ENCODE data around the gene LUZP1. TPM values are rescaled to one million over a fixed set of nuclear protein-coding genes. Genes with fewer than 3 reads are reported as not detected.

Gene LUZP1
- total RNA-seq, 1 experiment from 2014 or later: 22.4 TPM

DNA sequence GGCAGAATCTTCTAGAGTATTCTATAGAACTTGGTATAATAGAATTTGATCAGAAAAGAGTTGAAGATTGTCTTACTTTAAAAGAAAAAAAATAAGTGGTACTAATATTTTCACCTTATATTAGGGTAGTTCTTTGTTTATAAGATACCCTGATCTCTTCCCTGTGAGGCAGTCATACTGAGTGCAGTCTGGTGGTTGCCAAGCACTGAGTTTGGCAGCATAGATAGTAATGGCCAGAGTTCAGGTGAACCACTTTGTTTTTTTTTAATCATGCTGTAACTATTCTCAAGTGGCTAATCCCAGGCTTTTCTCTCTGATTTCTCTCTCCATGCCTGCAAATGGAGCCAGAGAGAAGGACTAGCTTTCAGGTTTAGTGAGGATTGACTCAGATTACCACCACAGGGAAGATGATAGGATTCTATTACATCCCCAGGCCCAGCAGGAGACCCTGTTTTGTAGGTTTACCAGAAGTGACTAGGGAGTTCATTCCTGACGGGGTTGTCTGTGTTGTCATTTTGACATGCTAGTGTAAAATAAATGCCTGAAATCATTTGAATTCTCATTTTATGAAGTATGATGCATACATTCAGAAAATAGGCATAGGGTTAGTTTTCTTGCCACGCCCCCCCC is 132.7 kb downstream of the LUZP1 start:
- CTCF ChIA-PET: no interaction called here
- H2AFZ ChIP-seq (ENCODE audit: low read depth, low read length, poor library complexity, severe bottlenecking): no peak overlapping the region
- POLR2A ChIA-PET: no interaction called here
- DNase-seq (ENCODE audit: low read depth, low spot score): no peak
- H3K4me1 ChIP-seq (ENCODE audit: control insufficient read depth in 1 of 2, insufficient read depth in 2 of 2, low read length in 2 of 2): no peaks in the 10 kb centered on the region
- ATAC-seq: no peak
- BruUV-seq (replicated peaks): no TSS peak
- intact Hi-C loops (cut with micrococcal nuclease): no loop called here
- peaks cover 100% of the 10 kb centered on the region for H3K79me2 ChIP-seq (ENCODE audit: insufficient read depth, low read length)
- RAD21 ChIA-PET (ENCODE audit: low non-redundant PET in 1 of 2, low total read pairs in 2 of 2, uncharacterized antibody in 2 of 2, unreplicated experiment in 2 of 2): no interaction called here
- no peaks in the 10 kb centered on the region for H3K27me3 ChIP-seq (ENCODE audit: insufficient read depth, low read length)
- no peak overlapping the region for H3K4me2 ChIP-seq (ENCODE audit: low read length)
- no peaks in the 10 kb centered on the region for H3K9me2 ChIP-seq (ENCODE audit: insufficient read depth)
- TF ChIP-seq ELF1 (IDR thresholded peaks at IDR 0.05; ENCODE audit: borderline replicate concordance, low read depth) (no peak), YY1 (IDR thresholded peaks at IDR 0.05; ENCODE audit: extremely low read depth, insufficient replicate concordance, low read depth, low read length) (no peak), RAD21 (IDR thresholded peaks at IDR 0.05; ENCODE audit: low read depth) (no peak), JUND (IDR thresholded peaks at IDR 0.05) (no peak), CBX3 (IDR thresholded peaks at IDR 0.05; ENCODE audit: low read depth) (no peak), EZH2 (IDR thresholded peaks at IDR 0.05) (no peak), CTCF (IDR thresholded peaks at IDR 0.05 in 2 of 3, conservative IDR thresholded peaks at IDR 0.05 in 1 of 3; ENCODE audit: borderline replicate concordance in 1 of 3, insufficient read depth in 1 of 3, low read depth in 2 of 3, low read length in 2 of 3) (no peak), FOSL1 (IDR thresholded peaks at IDR 0.05; ENCODE audit: low read depth) (no peak), POLR2A (IDR thresholded peaks at IDR 0.05; ENCODE audit: borderline replicate concordance, extremely low read depth, insufficient read depth, insufficient read length) (no peak), ZBTB33 (IDR thresholded peaks at IDR 0.05; ENCODE audit: extremely low read depth, insufficient replicate concordance, low read length) (no peak), ZFX (IDR thresholded peaks at IDR 0.05) (no peak), SIN3A (IDR thresholded peaks at IDR 0.05; ENCODE audit: low read depth) (no peak)
- H3K9ac ChIP-seq (ENCODE audit: low read length): no peak overlapping the region
- H3K9me3 ChIP-seq (ENCODE audit: control insufficient read depth in 1 of 2, insufficient read depth in 1 of 2, low read depth in 1 of 2, low read length in 2 of 2): no peaks in the 10 kb centered on the region
- H3K27ac ChIP-seq (ENCODE audit: low read depth, low read length): no peak overlapping the region
- no peaks in the 10 kb centered on the region for H3K36me3 ChIP-seq (ENCODE audit: control insufficient read depth in 1 of 2, insufficient read depth in 2 of 2, low read length in 2 of 2)
- peaks cover 15% of the 10 kb centered on the region; the same call in 1 of the 2 replicates for H4K20me1 ChIP-seq (ENCODE audit: insufficient read depth)
- no peak overlapping the region for H3K4me3 ChIP-seq (replicated peaks in 1 of 2; ENCODE audit: low read depth in 1 of 2, low read length in 2 of 2)

Small RNA genes lying within 50 kb of the gene (microRNA-seq; reads per million reads assigned to microRNA genes)
- 1.6 reads per million for gene MIR3115 (ENCODE audit: borderline number of aligned reads)
- gene MIR4419A (ENCODE audit: borderline number of aligned reads): not detected

Other genes starting within 250 kb of the LUZP1 start
- not detected for gene LACTBL1, start 196.0 kb downstream of the LUZP1 start, total RNA-seq (2021; ENCODE audit: unreplicated experiment)
- 1.0 TPM for gene TEX46, start 153.0 kb downstream of the LUZP1 start, total RNA-seq (2021; ENCODE audit: unreplicated experiment)
- gene KDM1A, start 149.4 kb downstream of the LUZP1 start, total RNA-seq (2021; ENCODE audit: unreplicated experiment): 162 TPM
- gene HTR1D, start 48.6 kb upstream of the LUZP1 start, total RNA-seq (2021; ENCODE audit: unreplicated experiment): 3.5 TPM
- 194 TPM for gene HNRNPR, start 175.4 kb upstream of the LUZP1 start, total RNA-seq (2021; ENCODE audit: unreplicated experiment)
- gene ZNF436, start 201.0 kb upstream of the LUZP1 start, total RNA-seq (2021; ENCODE audit: unreplicated experiment): 8.1 TPM